IMR-90 (cell line): Measurements from ENCODE around the gene KCNT2. TPM values are rescaled to one million over a fixed set of nuclear protein-coding genes. Genes with fewer than 3 reads are reported as not detected.

Experiments
- ATAC-seq: fragments of 200-7000 bp; cut with Tn5 transposase; 2 replicates; pipeline ENCODE4 v1.9.1; 2020; ENCODE audit warnings: low read depth, mild to moderate bottlenecking, moderate library complexity
- BruUV-seq: library from RNA; stranded (reverse); fragments of 400-500 nt; replicated peaks from 2 replicates; lab custom pipeline; 2021; lab: Mats Ljungman, UMichigan
- CTCF ChIA-PET: fragments of 300-600 bp; formaldehyde crosslinking; extraction: SDS; loops from one replicate; lab custom pipeline; 2021; ENCODE audit warnings: antibody characterized with exemption; lab: Yijun Ruan, JAX
- POLR2A ChIA-PET: fragments of 300-600 bp; sonication (Branson Sonifier 250); formaldehyde crosslinking; loops from one replicate; lab custom pipeline; 2022; ENCODE audit warnings: antibody characterized with exemption; ENCODE audit not compliant: unreplicated experiment; lab: Charles Lee
- DNase-seq: peaks from one replicate; pipeline ENCODE4 v3.0.0; 2013
- H2AFZ ChIP-seq: replicated peaks from 2 replicates; pipeline ENCODE3; 2013; ENCODE audit warnings: low read length, mild to moderate bottlenecking; ENCODE audit not compliant: poor library complexity
- H2AK5ac ChIP-seq: 2 replicates; pipeline ENCODE4 v1.6.1; 2013; ENCODE audit warnings: low read depth, low read length, inconsistent platforms
- H2AK9ac ChIP-seq: replicated peaks from 2 replicates; pipeline ENCODE3; 2013; ENCODE audit warnings: mild to moderate bottlenecking, low read depth, low read length, moderate library complexity; ENCODE audit not compliant: poor library complexity
- H2BK120ac ChIP-seq: 2 replicates; pipeline ENCODE4 v1.6.1; 2013; ENCODE audit warnings: low read depth, low read length, inconsistent platforms
- H2BK15ac ChIP-seq: 3 replicates; pipeline ENCODE4 v1.6.1; 2013; ENCODE audit warnings: low read depth, low read length, inconsistent platforms
- H2BK20ac ChIP-seq: 2 replicates; pipeline ENCODE4 v1.6.1; 2013; ENCODE audit warnings: low read depth, mild to moderate bottlenecking, inconsistent platforms, low read length, moderate library complexity
- H2BK5ac ChIP-seq: 2 replicates; pipeline ENCODE4 v1.6.1; 2013; ENCODE audit warnings: mild to moderate bottlenecking, low read depth, low read length, inconsistent platforms; ENCODE audit not compliant: poor library complexity, severe bottlenecking
- H3K14ac ChIP-seq: replicated peaks from 2 replicates; pipeline ENCODE4 v1.6.1; 2013; ENCODE audit warnings: low read depth, low read length, inconsistent platforms
- H3K18ac ChIP-seq: 2 replicates; pipeline ENCODE4 v1.6.1; 2013; ENCODE audit warnings: low read depth, low read length, control low read depth
- H3K23ac ChIP-seq: 2 replicates; pipeline ENCODE4 v1.6.1; 2013; ENCODE audit warnings: low read depth, low read length, inconsistent platforms
- H3K27ac ChIP-seq: 2 replicates; pipeline ENCODE4 v1.5.1; 2013; ENCODE audit warnings: mild to moderate bottlenecking, control low read depth, low read length; ENCODE audit not compliant: insufficient read depth
- H3K27me3 ChIP-seq: 2 replicates; pipeline ENCODE4 v1.6.1; 2013; ENCODE audit warnings: low read length; ENCODE audit not compliant: control insufficient read depth, insufficient read depth
- H3K36me3 ChIP-seq: 2 replicates; pipeline ENCODE4 v1.6.1; 2013; ENCODE audit warnings: low read length, mixed read lengths; ENCODE audit not compliant: control insufficient read depth, insufficient read depth
- H3K4ac ChIP-seq: 2 replicates; pipeline ENCODE4 v1.6.1; 2013; ENCODE audit warnings: low read depth, low read length, inconsistent platforms
- H3K4me1 ChIP-seq: 2 replicates; pipeline ENCODE4 v1.6.1; 2013; ENCODE audit warnings: low read length, mixed read lengths; ENCODE audit not compliant: control insufficient read depth, insufficient read depth
- H3K4me2 ChIP-seq: 2 replicates; pipeline ENCODE4 v1.6.1; 2013; ENCODE audit warnings: low read depth, mild to moderate bottlenecking, control low read depth, low read length, moderate library complexity
- H3K4me3 ChIP-seq: 2 replicates; pipeline ENCODE4 v1.5.1; 2013; ENCODE audit warnings: low read depth, mild to moderate bottlenecking, control low read depth, low read length, moderate library complexity; ENCODE audit not compliant: insufficient read depth
- H3K56ac ChIP-seq: 2 replicates; pipeline ENCODE4 v1.6.1; 2013; ENCODE audit warnings: low read length, inconsistent platforms; ENCODE audit not compliant: insufficient read depth; ENCODE audit errors: extremely low read depth
- H3K79me1 ChIP-seq, 2 experiments: 2 replicates each; pipeline ENCODE4 v1.6.1; 2013; ENCODE audit warnings: low read length in 2 of 2, inconsistent platforms in 1 of 2, low read depth in 1 of 2
- H3K9ac ChIP-seq: 2 replicates; pipeline ENCODE4 v1.6.1; 2013; ENCODE audit warnings: low read depth, low read length, control low read depth
- H3K9me1 ChIP-seq: 2 replicates; pipeline ENCODE4 v1.6.1; 2013; ENCODE audit warnings: low read length, inconsistent platforms; ENCODE audit not compliant: insufficient read depth
- H3K9me3 ChIP-seq: 2 replicates; pipeline ENCODE4 v1.6.1; 2013; ENCODE audit warnings: low read length; ENCODE audit not compliant: control insufficient read depth, insufficient read depth
- H4K20me1 ChIP-seq: 2 replicates; pipeline ENCODE4 v1.6.1; 2013; ENCODE audit warnings: low read length, inconsistent platforms; ENCODE audit not compliant: insufficient read depth
- H4K5ac ChIP-seq: 2 replicates; pipeline ENCODE4 v1.6.1; 2013; ENCODE audit warnings: mild to moderate bottlenecking, low read depth, low read length, control low read depth
- H4K8ac ChIP-seq, 2 experiments: 2 replicates each; pipeline ENCODE4 v1.6.1; 2013; ENCODE audit warnings: low read depth in 2 of 2, low read length in 2 of 2, control low read depth in 1 of 2, inconsistent platforms in 1 of 2
- H4K91ac ChIP-seq: 2 replicates; pipeline ENCODE4 v1.6.1; 2013; ENCODE audit warnings: low read depth, low read length, inconsistent platforms; ENCODE audit not compliant: insufficient read depth
- BHLHE40 ChIP-seq: fragments of 150-350 bp; IDR thresholded peaks from 2 replicates; pipeline ENCODE4 v1.6.1; 2016; ENCODE audit warnings: mild to moderate bottlenecking, low read depth, low read length
- CEBPB ChIP-seq: IDR thresholded peaks from 2 replicates; pipeline ENCODE4 v1.6.1; 2012; ENCODE audit warnings: low read depth, low read length, improper control_type of control experiment
- ELK1 ChIP-seq: fragments of 150-350 bp; IDR thresholded peaks from 2 replicates; pipeline ENCODE4 v1.6.1; 2016; ENCODE audit warnings: low read depth, mild to moderate bottlenecking, low read length, moderate library complexity, borderline replicate concordance
- FOS ChIP-seq: fragments of 150-350 bp; IDR thresholded peaks from 2 replicates; pipeline ENCODE4 v1.6.1; 2016; ENCODE audit warnings: low read depth, low read length
- MAFK ChIP-seq: IDR thresholded peaks from 2 replicates; pipeline ENCODE4 v1.6.1; 2012; ENCODE audit warnings: low read depth, low read length, improper control_type of control experiment
- MAZ ChIP-seq: IDR thresholded peaks from 2 replicates; pipeline ENCODE4 v1.6.1; 2012; ENCODE audit warnings: low read depth, mild to moderate bottlenecking, low read length, improper control_type of control experiment, moderate library complexity, borderline replicate concordance
- MXI1 ChIP-seq: IDR thresholded peaks from 2 replicates; pipeline ENCODE4 v1.6.1; 2012; ENCODE audit warnings: low read depth, mild to moderate bottlenecking, low read length, moderate library complexity, borderline replicate concordance
- NFE2L2 ChIP-seq: fragments of 150-350 bp; IDR thresholded peaks from 2 replicates; pipeline ENCODE4 v1.6.1; 2016; ENCODE audit warnings: low read depth, mild to moderate bottlenecking, low read length
- POLR2A ChIP-seq: IDR thresholded peaks from 2 replicates; pipeline ENCODE4 v1.6.1; 2012; ENCODE audit warnings: mild to moderate bottlenecking, low read depth, low read length
- RAD21 ChIP-seq: IDR thresholded peaks from 2 replicates; pipeline ENCODE4 v1.6.1; 2012; ENCODE audit warnings: low read length, improper control_type of control experiment
- RCOR1 ChIP-seq: IDR thresholded peaks from 2 replicates; pipeline ENCODE4 v1.6.1; 2012; ENCODE audit warnings: mild to moderate bottlenecking, low read length, improper control_type of control experiment; ENCODE audit not compliant: insufficient replicate concordance
- RFX5 ChIP-seq: IDR thresholded peaks from 2 replicates; pipeline ENCODE4 v1.8.0; 2012; ENCODE audit warnings: low read depth, mild to moderate bottlenecking, low read length, moderate library complexity
- SMC3 ChIP-seq: fragments of 150-350 bp; IDR thresholded peaks from 2 replicates; pipeline ENCODE4 v1.6.1; 2016; ENCODE audit warnings: low read depth, mild to moderate bottlenecking, antibody characterized with exemption, low read length, moderate library complexity
- USF2 ChIP-seq: fragments of 150-350 bp; IDR thresholded peaks from 2 replicates; pipeline ENCODE4 v1.6.1; 2017; ENCODE audit warnings: mild to moderate bottlenecking, antibody characterized with exemption, low read length, low read depth
- WGBS, 2 experiments: methylation state at CpG; one replicate each; pipeline versions ENCODE4 v1.1.5 to v1.1.7; 2013; ENCODE audit warnings: missing lambda C conversion rate in 2 of 2; ENCODE audit not compliant: insufficient read length in 1 of 2; ENCODE audit errors: extremely low coverage in 2 of 2; 5-methylcytosine and 5-hydroxymethylcytosine counted together
- dilution Hi-C: fragments of 300-500 bp; cut with HindIII; formaldehyde crosslinking; loops from one replicate; pipeline ENCODE4 v1.14.3; 2018; ENCODE audit warnings: low sequenced_read_pairs; ENCODE audit not compliant: unreplicated experiment
- in situ Hi-C: fragments of 300-500 bp; cut with MboI; formaldehyde crosslinking; loops from 3 replicates; pipeline ENCODE4 v1.14.3; 2019; ENCODE audit warnings: low sequenced_read_pairs, inconsistent platforms, mixed read lengths
- intact Hi-C: fragments of 100-400 bp; cut with micrococcal nuclease; formaldehyde crosslinking; loops from 2 replicates; pipeline ENCODE4 v1.10.0; 2022
- polyA plus RNA-seq, 3 experiments: library from polyadenylated mRNA; depleted of rRNA; stranded (reverse); fragments of >200 nt; gene quantifications; 2 replicates each; pipeline ENCODE4 v1.2.3, GENCODE V29; 2012; ENCODE audit warnings: low replicate concordance in 1 of 3
- total RNA-seq: library from RNA; depleted of rRNA; stranded (reverse); fragments of >200 nt; gene quantifications from 2 replicates; pipeline ENCODE4 v1.2.3, GENCODE V29; 2012
- TF ChIP-seq, protein P1 (sequence below): conservative IDR thresholded peaks from 2 replicates; pipeline ENCODE4 v1.5.1; 2012; ENCODE audit warnings: mild to moderate bottlenecking, low read depth, low read length, improper control_type of control experiment

The KCNT2 gene
- total and polyA plus RNA-seq, 2 of the 4 experiments (the other 2 are of a cell fraction) = 0.22 to 0.72 TPM

GRCh38 chr1:196440711-196441110 lies 167.5 kb downstream of the KCNT2 start:
- no peak overlapping the region for H4K5ac ChIP-seq
- H2AK9ac ChIP-seq = no peak overlapping the region
- H3K9ac ChIP-seq = no peak overlapping the region
- no peak overlapping the region for H3K56ac ChIP-seq
- no peak overlapping the region for H2BK20ac ChIP-seq
- no peak overlapping the region for H2AK5ac ChIP-seq
- no peaks in the 10 kb centered on the region for H3K9me3 ChIP-seq
- no peak overlapping the region for H3K18ac ChIP-seq
- no peak overlapping the region; the same call in 1 of the 2 replicates for H3K23ac ChIP-seq
- H4K91ac ChIP-seq = no peak overlapping the region
- ChIA-PET POLR2A (no interaction called here), CTCF (no interaction called here)
- dilution Hi-C loops = no loop called here
- no peak overlapping the region for H3K4me3 ChIP-seq
- H3K14ac ChIP-seq = no peak overlapping the region
- no TSS peak for BruUV-seq
- no peak overlapping the region for H2BK5ac ChIP-seq
- no peaks in the 10 kb centered on the region for H3K9me1 ChIP-seq
- H3K79me1 ChIP-seq = no peaks in the 10 kb centered on the region
- intact Hi-C loops = no loop called here
- in situ Hi-C loops = no loop called here
- H2BK15ac ChIP-seq = no peak overlapping the region
- H4K8ac ChIP-seq = no peak overlapping the region
- H3K4me2 ChIP-seq = no peak overlapping the region
- ATAC-seq (no peak), DNase-seq (no peak)
- no peaks in the 10 kb centered on the region for H3K36me3 ChIP-seq
- H4K20me1 ChIP-seq = no peaks in the 10 kb centered on the region
- H3K27me3 ChIP-seq = no peaks in the 10 kb centered on the region
- 0 out of 2 replicates have a peak, but pooled peaks cover 3% of the 10 kb centered on the region for H3K4me1 ChIP-seq
- WGBS, 2 experiments = no CpG with 5 or more reads among the region's 1 CpG
- H3K4ac ChIP-seq = no peak overlapping the region
- TF ChIP-seq CEBPB (no peak), FOS (no peak), RAD21 (no peak), MAZ (no peak), POLR2A (no peak), SMC3 (no peak), ELK1 (no peak), RFX5 (no peak), NFE2L2 (no peak), BHLHE40 (no peak), RCOR1 (no peak), USF2 (no peak), MXI1 (no peak), MAFK (no peak)
- TF ChIP-seq, protein P1, sequence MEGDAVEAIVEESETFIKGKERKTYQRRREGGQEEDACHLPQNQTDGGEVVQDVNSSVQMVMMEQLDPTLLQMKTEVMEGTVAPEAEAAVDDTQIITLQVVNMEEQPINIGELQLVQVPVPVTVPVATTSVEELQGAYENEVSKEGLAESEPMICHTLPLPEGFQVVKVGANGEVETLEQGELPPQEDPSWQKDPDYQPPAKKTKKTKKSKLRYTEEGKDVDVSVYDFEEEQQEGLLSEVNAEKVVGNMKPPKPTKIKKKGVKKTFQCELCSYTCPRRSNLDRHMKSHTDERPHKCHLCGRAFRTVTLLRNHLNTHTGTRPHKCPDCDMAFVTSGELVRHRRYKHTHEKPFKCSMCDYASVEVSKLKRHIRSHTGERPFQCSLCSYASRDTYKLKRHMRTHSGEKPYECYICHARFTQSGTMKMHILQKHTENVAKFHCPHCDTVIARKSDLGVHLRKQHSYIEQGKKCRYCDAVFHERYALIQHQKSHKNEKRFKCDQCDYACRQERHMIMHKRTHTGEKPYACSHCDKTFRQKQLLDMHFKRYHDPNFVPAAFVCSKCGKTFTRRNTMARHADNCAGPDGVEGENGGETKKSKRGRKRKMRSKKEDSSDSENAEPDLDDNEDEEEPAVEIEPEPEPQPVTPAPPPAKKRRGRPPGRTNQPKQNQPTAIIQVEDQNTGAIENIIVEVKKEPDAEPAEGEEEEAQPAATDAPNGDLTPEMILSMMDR = no peak
- H3K27ac ChIP-seq = no peak overlapping the region
- no peak overlapping the region for H2AFZ ChIP-seq
- H2BK120ac ChIP-seq = no peak overlapping the region
